Kidney glomerular epithelial cell (primary cell): Measurements from ENCODE around the gene NR2C2AP.

Experiments
- DNase-seq: peaks from one replicate; lab custom pipeline; 2025; lab: John Stamatoyannopoulos, UW

The NR2C2AP gene

DNA sequence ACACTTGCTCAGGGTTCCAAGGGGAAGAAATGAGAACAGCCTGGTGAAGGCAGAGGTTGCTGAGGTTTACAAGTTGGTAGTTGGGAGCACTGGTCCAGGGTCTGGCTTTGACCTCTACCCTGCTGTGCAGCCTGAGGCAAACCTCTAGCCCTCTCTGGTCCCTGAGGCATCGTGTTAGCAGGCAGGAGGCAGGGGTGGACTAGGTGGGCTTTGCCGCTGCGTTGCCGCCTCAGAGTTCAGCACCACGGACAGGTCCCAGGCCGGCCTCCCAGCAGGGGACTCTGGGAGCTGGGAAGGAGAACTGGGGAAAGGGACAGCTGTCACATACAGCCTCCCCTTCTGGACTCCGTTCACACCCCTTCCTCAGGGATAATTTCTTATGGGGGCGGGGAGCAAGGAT, 11.7 kb upstream of the NR2C2AP start:
- DNase-seq, result peak; percentile 2

DNA sequence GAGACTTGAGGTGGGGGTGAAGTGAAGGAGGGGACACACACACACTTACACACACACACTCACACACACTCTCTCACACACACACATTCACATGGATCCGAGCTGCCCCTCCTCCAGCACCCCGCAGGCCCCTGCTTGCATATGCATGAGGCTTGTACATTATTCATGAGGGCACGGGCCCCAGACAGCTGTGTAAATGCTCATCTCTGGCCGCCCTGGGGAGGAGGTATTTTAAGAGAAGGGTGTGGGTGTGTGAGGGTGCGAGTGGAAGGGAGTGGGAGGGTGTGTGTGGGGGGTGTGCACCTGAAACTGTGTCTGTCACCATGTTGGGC, 10.9 kb upstream of the NR2C2AP start:
- no peak for DNase-seq

DNA sequence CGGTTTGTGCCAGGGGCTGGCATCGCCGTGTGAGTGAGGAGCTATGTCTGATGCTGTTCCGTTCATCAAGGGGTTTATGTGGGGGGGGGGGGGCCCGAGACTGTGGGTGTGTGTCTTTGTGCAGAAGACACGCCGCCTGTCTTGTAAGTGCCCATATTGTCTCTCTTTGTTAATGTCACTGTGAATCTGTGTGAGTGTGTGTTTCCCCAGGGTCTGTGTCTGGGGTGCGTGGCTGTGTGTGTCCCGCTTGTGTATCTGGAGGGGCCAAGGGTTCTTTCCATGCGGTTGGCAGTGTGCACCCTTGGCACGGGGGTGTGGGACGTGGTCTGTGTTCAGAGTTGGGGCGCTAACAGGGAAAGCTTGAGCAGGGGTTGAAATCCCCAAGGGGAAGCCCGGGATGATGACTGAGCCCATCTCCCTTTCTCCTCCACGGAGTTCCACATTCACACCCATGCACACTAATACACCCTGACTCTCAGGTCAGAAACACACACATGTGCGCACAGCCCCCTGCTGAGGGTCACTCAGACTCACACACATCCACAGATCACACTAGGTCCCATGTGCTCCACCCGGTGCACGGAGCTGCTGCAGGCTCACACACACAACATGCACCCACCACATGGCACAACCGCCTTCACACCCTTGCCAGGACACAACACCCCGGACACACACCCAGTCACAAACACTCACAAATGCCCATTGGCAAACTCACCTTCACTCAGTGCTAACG, 10.4 kb upstream of the NR2C2AP start:
- DNase-seq, result no peak

DNA sequence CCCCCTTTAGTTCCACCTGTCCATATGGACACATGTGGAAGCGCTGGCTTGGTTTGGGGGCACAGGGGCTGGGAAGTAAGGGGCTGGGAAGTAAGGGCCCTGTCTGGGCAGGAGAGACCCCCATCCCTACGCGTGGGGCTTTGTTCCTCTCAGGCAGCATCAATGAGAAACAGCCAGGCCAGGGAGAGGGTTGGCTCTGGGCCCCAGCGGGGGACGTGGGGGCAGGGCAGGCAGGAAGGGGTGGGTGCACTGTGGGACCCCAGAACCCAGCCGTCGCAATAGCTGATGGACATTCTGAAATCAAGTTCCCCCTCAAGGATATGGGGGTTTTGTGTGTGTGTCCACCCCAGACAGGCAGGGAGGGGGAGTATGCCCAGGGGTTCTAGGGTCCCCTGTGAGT, 9.7 kb upstream of the NR2C2AP start:
- no peak for DNase-seq

DNA sequence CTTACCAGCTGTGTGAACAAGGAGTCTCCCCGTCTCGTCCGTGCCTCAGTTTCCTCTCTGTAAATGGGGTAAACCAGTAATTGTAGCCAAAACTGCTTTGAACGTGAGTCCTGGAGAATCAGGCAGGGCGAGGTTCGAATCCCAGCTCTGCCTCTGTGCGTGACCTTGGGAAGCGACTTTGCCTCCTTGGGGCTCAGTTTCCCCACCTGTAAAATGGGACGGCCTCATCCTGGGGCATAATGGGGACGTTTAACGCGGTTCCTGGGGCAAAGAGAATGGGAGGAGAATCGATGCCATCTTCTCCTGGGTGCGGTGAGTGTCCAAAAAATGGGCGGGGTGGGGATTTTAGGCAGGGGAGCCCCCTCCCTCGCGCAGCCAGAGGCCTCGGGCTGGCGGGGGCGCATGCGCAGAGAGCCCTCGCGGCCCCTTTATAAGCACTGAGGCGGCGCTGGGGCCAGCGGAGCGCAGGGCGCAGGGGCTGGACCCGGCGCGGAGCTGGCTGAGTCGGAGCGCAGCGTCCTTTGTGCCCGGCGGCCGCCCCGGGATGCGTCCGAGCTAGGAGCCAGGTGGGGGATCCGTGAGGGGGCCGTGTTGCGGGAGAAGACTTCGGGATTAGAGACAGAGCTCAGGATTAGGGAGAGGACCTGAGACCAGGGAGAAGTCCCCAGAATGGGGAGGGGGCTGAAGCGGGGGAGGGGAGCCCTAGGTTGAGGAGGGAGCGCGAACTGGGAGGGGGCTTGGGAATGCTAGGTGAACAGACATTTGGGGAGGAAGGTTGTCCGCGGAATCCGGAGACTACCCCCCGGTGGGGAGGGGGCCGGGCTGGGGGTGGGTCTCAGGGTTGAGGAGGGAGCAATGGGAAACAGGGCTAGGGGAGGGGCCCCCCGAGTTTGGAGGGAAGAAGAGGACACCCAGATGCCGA, 8.5 kb upstream of the NR2C2AP start, which contains the start of gene NCAN:
Gene NCAN, plus strand, starts transcription at position 460 of the 922 bp plus-strand sequence. CDS start 4,996 bp downstream, outside the sequence.
- no peak for DNase-seq

DNA sequence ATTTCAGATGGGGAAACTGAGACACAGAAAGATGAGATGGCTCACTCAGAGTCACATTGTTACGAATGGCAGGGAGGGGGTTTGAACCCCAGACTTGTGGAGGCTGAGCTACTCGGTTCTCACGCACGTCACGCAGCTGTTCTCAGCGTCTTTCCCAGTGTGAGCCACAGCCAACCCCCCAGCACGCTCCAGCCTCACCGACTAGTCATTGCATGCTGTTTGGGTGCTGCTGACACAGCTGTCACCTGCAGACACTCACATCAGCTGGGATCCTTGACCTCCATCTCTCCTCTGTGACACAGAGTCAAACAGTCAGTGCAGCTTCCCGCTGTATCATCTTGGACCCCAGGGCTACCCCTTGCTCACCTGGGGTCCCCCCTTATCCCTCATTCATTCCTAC, 6.2 kb upstream of the NR2C2AP start:
- no peak for DNase-seq

DNA sequence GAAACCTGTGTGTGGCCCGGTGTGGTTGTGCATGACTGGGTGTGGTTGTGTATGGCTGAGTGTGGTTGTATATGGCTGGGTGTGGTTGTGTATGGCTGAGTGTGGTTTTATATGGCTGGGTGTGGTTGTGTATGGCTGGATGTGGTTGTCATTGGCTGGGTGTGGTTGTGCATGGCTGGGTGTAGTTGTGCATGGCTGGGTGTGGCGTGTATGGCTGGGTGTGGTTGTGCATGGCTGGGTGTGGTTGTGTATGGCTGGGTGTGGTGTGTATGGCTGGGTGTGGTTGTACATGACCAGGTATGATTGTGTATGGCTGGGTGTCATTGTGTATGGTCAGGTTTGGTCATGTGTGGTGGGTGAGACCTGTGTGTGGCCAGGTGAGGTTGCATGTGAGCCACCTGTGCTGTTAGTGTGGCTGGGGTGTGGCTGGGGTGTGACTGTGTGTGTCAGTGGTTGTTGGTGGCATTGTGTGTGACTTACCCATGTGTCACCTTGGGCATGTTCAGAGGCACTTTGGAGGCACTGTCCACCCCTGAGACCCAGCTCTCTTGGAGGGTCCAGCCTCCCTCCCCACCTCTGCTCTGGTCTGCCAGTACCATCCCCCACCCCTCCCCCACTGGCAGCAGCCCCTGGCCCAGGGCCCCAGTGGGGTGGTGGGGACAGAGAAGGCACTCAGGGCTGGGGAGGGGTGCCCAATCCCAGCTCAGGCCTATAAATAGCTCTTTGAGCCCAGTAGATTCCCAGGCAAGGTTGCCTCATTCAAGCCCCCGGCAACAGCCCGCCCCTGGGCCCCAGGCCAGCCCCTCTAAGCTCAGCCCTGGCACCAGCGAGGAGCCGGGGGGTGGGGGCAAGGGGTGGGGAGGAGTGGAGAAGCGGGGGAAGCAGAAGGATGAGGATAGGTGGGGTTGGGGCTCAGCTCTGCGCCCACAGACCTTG, 4.7 kb upstream of the NR2C2AP start:
- no peak for DNase-seq

DNA sequence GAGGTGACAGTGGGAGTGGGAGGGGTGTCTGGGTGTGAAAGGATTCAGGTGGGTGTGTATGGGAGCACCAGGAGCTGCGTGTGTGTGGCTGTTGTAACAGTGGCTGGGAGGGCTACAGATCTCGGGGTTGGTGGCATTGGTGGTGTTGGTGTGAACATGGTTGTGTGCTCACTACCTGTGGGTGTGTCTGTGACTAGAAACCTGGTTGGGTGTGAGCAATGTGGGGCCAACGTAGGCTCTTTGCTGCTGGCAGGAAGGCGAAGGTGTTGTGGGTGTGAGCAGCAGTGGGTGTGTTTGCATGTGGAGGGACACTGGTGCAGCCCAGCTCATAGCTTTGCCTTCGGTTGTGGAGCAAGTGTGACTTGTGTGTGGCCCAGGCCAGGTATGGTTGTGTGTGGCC, 3.7 kb upstream of the NR2C2AP start:
- DNase-seq, result no peak

DNA sequence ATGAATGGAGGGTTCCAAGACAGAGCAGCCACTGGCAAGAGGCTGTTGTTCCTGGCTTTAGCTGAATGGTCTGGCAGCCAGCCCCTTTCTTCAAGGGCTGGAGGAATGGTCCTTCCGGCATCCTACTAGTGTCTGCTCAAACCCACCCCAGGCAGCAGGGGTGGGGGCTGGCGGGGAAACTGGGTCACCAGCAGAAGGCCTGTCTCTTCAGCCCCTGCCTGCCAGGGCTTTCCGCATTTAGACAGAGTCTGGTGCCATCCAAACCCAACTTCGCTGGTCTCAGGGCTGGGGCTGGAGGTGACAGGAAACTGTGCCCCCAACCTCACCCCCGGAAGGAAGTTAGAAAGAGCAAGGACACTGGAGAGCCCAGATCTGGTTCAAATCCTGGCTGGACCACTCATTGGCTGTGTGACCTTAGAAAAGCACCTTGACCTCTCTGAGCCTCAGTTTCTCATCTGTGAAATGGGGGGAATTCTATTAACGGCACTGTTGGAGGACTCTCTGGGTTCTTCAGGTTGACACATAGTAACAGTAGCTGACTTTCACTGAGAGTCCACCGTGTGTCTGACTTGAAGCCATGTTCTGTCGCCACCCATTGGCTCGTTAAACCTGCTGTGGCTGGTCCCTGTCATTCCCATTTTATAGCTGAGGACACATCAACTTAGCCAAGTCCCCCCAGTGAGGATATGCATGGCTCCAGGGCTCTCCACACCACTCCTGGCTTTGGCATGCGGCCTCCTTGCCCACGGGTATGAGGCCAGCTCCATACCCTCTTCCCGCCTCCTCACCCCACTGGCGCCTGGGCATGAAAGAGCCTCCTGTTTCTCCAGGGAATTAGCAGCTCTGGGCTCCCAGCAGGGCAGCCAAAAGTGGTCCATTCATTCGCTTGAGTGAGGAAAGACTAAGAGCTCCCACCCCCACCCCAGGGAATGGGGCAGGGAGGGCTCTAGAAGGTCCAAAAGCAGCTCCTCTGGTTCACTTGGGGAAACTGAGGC, 2.5 kb upstream of the NR2C2AP start:
- no peak for DNase-seq

DNA sequence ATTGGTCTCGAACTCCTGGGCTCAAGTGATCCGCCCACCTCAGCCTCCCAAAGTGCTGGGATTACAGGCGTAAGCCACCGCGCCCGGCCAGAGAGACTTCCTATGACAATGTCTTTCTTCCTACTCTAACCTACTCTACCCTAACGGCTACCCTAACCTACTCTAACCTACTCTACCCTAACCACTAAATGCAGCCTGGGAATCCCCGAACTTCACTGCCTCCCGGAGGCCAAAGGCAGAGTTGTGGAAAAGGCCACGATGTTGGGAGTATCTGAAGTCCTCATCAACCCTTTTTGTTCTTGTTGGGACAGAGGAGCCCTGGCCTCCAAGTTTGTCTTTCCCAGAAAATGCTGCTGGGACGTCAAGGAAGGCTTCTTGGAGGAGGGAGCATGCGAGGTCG, 967 bp upstream of the NR2C2AP start:
- no peak for DNase-seq

DNA sequence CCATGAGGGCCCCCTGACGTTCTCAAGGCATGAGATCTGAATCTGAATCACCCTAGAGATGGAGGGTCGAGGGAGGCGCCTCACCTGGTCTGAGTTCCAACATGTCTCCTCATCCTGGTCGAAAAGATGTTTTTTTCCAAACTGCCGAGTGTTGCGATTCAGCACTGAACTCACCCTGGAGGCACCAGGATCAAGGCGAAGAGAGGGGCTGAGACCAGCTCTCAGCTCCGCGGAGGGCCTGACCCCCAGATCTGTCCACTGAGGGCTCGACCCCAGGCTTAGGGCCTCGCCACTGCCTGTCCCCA, 555 bp downstream of the NR2C2AP start:
- no peak for DNase-seq

DNA sequence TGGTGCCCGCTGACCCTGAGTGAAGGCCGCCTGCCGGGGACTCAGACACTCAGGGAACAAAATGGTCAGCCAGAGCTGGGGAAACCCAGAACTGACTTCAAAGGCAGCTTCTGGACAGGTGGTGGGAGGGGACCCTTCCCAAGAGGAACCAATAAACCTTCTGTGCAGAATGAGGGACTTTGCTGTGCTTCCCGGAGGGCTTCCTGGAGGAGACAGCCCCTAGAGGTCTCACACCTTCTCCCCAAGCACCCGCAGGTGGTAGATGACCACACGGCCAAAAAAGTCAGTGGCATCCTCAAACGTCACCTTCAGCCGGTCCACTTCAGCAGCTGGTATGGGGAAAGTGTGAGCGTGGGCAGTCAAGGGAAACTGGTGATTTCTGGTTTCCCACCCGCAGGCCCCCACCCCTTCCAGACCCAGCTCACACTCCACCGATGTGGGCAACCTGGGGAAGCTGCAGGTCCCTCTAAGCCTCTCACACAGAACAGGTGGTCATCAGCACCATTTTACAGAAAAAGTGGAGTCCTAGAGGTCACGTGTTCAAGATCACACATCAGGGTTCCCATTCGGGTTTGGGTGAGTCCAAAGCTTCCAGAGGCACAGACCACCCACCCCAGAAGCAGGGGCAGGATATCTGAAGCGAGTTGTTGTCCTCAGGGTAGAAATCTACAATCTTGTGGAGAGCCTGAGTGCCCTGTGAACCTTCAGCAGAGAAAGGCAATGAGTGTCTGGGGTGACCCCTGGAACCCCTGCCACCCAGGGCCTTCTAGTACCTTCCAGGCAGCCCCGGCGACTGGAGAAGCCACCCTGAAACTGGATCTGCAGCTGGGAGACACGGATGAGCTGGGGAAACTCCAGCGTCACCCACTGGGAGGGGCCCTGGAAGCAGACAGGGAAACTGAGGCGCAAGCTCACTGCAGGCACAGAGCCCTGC, 1.2 kb downstream of the NR2C2AP start:
- no peak for DNase-seq

DNA sequence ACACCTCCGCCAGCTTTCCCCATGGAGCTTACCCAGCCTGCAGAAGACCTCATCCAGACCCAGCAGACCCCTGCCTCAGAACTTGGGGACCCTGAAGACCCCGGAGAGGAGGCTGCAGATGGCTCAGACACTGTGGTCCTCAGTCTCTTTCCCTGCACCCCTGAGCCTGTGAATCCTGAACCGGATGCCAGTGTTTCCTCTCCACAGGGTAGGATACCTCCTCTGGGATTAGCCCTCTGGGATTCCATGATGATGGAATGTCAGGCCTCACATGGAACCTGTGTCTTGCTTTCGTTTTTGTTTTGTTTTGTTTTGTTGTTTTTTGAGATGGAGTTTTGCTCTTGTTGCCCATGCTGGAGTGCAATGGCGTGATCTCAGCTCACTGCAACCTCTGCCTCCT, 9.3 kb downstream of the NR2C2AP start:
- no peak for DNase-seq

DNA sequence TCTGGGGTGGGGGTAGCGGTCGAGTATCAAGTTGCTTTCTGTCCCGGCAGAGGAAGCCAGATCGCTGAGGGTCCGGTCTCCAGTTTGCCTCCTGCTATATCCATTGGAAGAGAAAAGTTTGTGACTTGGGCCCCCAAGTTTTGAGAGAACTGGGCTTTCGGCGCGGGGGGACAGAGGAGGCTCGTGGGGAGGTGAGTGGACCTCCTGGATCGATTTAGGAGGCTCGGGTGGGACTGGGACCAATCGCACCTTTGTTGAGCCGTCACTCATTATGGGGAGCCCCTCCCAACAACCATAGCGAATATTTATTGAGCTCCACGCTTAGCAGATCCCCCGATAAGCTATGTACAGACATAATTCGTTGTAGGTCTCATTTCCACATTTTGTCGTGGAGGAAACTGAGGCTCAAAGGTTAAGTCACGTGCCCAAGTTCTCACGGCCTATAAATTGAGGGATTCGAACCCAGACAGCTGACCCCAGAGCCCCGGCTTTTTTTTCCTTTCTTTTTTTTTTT, 10.2 kb downstream of the NR2C2AP start:
- no peak for DNase-seq

DNA sequence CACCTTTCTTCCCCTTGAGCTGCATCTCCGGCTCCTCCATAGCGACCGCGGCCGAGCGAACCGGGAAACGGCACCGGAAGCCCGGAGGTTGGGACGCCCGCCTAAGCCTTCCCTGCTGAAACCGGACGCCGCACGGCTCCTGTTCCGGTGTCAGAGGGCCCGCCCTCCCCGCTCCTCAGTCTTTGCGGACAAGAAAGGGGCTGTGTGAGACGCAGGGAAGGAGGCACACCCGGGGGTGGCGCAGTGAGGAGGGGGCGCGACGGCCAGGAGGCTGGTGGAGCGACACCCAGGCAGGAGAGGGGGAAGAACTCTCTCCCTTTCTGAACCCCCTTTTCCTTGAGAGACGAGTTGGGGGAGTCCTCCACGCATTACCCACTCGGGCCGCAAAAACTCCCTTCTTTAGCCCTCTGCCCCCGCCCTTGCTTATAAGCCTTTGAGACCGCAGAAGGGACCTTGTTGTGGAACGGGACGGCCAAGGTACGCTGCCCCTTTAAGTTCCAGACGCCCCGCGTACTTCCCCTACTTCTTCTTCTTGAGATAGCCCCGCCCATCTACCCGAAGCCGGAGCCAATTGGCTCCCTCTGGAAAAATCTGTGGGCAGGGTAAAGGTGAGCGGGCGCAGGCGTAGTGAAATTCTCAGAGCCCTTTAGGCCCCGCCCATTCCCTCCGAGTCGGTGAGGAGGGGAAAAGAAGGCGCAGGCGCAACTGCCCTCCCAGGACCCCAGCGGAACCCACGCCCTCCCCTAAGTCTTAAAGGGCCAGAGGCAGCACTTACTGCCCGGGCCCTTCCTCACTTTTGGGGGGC, 10.9 kb downstream of the NR2C2AP start, which contains the start of the genes BORCS8 and RFXANK:
Gene BORCS8, minus strand, starts transcription at position 75 of the 805 bp plus-strand sequence. Its CDS starts 35 bp downstream, at position 40.
Gene RFXANK, plus strand, starts transcription at position 181 of the 805 bp plus-strand sequence. CDS start 1,689 bp downstream, outside the sequence.
- peak; percentile 98 for DNase-seq

DNA sequence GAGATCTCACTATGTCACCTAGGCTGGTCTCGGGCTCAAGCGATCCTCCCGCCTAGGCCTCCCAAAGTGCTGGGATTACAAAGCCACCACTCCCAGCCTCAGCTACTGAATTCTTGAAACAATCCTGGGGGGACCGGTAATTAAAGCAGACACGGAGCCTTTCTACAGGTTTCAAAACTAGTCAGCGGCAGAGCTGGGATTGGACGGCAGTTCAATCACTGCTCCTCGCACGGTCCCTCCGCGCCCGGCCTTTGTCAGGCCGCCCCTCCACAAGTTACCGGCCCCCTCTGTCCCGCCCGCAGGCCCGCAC, 11.5 kb downstream of the NR2C2AP start:
- DNase-seq, result no peak

DNA sequence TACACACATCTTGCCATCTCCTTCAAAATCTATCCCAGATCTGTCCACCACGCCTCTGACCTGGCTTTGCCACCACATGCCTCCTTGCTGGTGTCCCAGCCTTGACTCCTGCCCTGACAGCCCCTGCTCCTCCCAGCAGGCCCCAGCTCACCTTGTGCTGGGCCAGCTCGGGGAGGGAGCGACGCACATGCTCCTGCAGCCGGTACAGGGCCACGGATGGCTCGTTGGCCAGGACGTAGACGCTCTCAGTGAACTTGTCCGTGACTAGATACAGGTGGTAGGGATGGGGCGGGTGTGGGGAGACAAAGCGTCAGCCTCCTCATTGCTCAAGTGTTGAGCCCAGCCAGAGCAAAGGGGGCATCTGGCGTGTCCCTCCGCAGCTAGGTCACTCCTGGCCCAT, 16.5 kb downstream of the NR2C2AP start:
- DNase-seq, result no peak

DNA sequence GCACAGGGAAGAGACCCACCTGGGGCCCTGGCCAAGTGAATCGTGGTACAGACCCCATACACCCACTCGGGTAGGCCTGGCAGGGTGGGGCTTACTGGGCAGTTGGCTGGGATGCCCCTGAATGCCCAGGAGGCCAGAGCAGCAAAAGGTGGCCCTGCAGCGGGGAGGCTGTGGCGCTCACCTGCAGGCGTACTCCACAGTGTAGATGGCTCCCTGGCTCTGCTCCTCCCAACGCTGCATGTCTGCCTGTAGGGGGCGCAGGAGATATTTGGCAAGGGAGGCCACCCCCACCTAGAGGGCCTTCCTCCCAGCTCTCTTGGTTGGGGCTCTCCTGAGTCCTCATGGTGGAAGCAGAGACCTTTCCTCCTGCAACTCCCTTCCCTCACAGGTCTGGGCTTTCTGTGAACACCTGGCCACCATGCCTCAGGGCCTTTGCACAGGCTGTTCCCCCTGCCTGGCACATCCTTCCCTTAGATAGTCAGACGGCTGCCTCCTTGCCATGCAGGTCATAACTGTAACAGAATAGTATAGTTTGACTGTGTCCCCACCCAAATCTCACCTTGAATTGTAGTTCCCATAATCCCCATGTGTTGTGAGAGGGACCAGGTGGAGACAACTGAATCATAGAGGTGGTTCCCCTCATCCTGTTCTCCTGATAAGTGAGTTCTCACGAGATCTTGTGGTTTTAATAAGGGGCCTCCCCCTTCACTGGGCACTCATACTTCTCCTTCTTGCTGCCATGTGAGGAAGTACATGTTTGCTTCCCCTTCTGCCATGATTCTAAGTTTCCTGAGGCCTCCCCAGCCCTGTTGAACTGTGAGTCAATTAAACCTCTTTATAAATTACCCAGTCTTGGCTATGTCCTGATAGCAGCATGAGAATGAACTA, 17.1 kb downstream of the NR2C2AP start:
- peak; percentile 2 for DNase-seq
